Measurements from ENCODE around the gene PDHB. TPM values are rescaled to one million over a fixed set of nuclear protein-coding genes. Genes with fewer than 3 reads are reported as not detected.
A peak's percentile ranks its signal among the peaks of the same experiment; 100 is the strongest.
"Not testable (repeated sequence)": the region's sequence is repeated elsewhere in the genome, so short reads cannot be mapped to it uniquely, and the experiment has no call there.

PDHB gene
- polyA plus RNA-seq (2013, experiment 1 of 2; ENCODE audit: insufficient read length), result 112 TPM
- 112 TPM for polyA plus RNA-seq (2013, experiment 2 of 2; ENCODE audit: insufficient read length)

- peak; percentile 90 for DNase-seq
Measured at GRCh38 chr3:58433400-58434167, at the start of gene PDHB. Gene PDHB, minus strand, starts transcription at chr3:58433832. Its CDS starts 23 bp downstream, at chr3:58433809.

DNA sequence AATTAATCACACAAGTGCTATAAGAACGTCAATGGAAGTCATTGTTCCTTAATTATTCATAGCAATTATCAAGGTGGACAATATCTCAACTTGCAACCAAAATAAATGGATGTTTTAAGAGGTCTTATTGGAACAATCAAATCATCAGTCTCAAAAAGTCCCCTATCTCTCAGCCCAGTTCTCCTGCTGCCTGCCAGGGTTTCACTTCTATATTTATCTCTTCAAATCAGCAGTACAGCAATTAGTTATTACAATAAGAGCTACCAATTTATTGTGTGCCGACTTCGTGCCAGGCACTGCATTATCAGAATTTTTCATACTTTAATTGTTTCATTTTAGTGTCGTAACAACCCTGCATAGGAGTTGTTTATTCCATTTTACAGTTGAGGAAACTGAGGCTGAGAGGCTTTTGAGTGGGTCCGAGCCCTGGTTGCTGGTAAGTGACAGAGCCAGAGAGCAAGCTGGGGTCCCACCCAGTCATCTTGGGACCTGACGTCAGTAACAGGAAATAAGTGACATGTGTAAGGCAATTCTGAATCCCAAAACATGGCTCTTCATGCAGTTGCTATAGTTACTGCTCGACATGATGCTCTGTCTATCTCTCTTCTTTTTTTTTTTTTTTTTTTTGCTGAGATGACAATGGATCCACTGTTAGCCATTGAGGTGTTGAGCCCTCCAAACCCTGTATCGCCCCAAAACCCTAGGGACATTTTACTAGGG lies 49.4 kb upstream of the PDHB start:
- no peak for DNase-seq

DNA sequence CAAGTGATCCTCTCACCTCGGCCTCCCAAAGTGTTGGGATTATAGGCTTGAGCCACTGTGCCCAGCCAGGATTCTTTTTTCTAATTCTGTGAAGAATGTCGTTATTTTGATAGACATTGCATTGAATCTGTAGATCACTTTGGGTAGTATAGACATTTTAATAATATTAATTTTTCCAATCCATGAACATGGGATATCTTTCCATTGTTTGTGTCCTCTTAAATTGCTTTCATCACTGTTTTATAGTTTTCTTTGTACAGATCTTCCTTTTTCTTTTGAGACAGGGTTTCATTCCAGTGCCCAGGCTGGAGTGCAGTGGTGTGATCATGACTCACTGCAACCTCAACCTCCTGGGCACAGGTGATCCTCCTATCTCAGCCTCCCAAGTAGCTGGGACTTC lies 46.7 kb upstream of the PDHB start:
- no peak for DNase-seq

- no peak for DNase-seq
Measured at GRCh38 chr3:58478781-58479180, 45.1 kb upstream of the PDHB start.

- DNase-seq, result no peak
Measured at GRCh38 chr3:58474967-58475578, 41.4 kb upstream of the PDHB start.

DNA sequence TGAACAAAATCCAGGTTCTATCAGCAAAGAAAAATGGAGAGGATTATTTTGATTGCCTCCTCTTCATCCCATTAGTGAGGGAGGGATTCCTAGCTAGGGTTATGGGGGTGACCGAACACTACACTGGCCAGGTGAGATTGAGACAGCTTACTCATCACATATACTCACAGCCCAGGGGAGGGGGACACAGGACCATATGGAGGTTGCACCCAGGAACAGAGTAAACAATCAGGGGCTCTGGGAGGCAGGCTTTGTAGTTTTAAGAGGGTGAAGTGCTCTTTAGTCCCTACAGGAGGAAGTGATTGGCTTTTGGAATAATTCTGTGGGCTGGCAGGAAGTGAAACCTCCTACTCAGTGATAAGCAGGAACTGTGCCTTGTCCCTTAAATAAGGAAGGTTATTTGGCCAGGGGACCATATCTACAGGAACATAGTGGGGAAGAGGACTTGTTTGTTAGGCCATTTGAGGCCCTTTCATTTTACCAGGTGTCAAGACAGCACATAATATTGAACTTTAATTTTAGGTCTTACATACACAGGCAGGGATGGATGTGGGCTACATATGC lies 40.8 kb upstream of the PDHB start:
- no peak for DNase-seq

- no peak for DNase-seq
Measured at GRCh38 chr3:58473275-58473674, 39.6 kb upstream of the PDHB start.

DNA sequence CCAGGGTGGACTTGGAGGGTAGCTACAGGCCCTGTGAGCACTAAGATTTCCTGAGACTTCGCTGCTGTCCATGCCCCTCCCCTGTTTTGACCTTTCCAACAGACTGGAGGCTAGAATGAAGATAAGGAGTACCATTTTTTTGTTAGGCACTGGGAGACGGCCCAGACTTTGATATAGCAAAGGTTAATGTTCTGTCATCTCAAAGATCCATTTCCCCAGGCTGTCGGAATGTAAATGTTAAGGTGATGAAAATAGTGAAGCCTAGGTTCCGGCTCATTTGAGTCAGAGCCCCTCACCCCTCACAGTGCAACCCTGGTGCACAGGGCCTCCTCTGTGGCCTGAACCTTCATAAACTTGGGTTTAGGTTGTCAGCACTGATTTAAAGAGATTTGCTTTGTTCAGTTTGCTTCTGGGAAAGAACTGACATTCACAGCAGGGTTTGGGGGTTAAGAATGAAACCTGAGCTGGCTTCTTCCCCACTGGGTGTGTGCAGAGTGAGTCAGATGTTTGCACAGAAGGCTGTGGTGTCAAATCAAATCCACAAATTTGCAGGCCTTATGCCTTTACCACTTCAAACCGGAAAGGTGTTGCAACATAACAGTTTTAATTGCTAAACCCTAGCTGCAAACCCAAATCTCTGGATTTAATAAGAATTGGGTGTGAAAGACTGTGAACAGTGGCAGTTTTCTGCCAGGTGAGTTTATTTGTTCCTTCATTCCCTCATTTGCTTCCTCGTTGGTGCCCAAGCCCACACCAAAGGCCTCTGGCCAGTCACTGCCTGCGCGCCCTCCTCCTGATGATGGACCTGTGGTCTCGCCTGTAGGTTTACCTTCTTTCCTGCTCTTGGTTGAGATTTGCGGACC lies 37.6 kb upstream of the PDHB start:
- DNase-seq, result peak; percentile 90

GRCh38 chr3:58470363-58471024 lies 36.9 kb upstream of the PDHB start:
- DNase-seq, result no peak

DNA sequence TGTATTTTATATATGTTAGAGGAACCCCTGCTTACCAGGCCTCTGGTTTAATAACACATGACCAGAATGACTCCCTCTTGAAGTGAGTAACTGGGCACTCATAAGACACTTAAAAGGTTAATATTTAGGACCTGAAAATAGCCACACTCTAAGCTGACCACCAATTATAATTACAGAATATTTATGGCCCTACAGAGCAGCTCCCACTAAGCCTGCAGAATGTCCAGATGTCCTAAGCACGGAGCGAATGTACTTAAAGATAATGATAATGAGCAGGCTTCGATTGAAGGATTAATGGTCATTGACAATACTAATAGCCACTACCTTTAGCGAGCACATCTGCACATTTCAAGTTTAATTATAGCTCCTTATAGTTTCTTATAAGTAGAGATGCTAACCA lies 35.5 kb upstream of the PDHB start:
- no peak for DNase-seq

- no peak for DNase-seq
Measured at GRCh38 chr3:58466899-58467563, 33.4 kb upstream of the PDHB start.

DNA sequence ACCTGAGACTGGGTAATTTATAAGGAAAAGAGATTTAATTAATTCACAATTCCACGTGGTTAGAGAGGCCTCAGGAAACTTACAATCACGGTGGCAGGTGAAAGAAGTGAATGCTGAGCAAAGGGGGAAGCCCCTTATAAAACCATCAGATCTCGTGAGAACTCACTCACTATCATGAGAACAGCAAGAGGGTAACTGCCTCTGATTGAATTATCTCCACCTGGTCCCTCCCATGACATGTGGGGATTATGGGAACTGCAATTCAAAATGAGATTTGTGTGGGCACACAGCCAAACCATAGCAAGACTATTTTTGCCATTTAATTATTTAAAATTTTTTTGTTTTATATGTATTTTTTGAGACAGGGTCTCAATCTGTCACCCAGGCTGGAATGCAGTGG lies 31.2 kb upstream of the PDHB start:
- no peak for DNase-seq

- no peak for DNase-seq
Measured at GRCh38 chr3:58463942-58464271, 30.3 kb upstream of the PDHB start.

GRCh38 chr3:58463181-58463941 lies 29.7 kb upstream of the PDHB start:
- peak; percentile 89 for DNase-seq

- DNase-seq, result no peak
Measured at GRCh38 chr3:58462829-58463180, 29.2 kb upstream of the PDHB start.

DNA sequence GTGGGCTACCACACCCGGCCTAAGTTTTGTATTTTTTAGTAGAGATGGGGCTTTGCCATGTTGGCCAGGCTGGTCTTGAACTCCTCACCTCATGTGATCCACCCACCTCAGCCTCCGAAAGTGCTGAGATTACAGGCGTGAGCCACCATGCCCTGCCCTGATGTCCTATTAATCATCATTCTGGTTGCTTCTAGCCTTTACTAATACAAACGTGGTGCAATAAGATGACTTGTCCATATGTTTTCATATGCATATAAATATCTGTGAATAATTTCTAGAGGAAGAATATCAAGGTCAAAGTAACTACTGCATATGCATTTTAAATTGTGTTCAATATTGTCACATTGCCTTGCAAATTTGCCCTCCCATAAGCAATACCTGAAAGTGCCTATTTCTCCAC lies 25.5 kb upstream of the PDHB start:
- DNase-seq, result no peak

DNA sequence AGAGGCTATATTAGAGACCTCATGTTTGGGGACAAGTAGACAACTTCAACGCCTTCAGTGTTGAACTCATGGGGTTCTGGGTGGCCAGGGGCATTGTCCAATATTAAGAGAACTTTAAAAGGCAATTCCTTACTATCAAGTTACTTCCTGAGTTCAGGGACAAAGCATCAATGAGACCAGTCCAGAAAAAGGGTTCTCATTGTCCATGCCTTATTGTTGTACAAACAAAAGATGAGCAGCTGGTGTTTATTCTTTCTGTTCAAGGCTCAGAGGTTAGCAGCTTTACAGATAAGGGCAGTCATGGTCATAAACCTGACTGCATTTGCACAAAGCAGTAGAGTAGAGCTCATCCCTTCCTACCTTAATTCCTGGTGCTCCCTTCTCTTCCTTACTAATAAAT lies 18.5 kb upstream of the PDHB start:
- no peak for DNase-seq

DNA sequence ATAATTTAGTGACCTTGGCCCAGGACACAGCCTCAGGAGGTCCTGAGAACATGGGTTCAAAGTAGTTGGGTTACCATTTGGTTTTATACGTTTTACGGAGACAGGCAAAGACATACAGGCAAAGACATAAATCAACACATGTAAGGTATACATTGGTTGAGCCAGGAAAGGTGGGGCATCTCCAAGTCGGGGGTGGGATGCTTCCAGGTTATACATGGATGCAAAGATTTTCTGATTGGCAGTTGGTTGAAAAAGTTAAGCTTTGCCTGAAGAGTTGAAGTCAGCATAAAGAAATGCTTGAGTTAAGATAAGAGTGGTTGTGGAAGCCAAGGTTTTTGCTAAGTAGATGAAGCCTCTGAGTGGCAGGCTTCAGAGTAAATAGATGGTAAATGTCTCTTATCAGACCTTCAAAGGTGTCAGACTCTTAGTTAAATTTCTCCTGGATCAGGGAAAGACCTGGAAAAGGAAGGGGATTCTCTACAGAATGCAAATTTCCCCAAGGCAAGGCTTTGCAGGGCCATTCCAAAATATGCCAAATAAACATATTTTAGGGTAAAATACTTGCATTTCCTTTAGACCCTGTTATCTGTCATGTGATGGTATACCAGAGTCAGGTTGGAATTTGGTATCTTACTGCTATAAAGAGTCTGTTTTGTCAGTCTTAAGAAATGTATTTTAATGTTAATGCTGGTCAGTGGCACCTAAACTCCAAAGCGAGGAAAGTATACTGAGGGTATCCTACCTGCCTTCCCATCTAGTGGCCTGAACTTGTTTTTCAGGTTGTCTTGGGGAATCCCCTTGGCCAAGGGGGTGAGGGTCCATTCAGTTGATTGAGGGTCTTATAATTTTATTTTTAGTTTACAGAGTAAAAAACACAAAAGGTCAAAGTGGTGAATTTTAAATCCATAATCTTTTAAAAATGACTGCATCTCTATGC lies 8.2 kb upstream of the PDHB start:
- DNase-seq, result no peak

DNA sequence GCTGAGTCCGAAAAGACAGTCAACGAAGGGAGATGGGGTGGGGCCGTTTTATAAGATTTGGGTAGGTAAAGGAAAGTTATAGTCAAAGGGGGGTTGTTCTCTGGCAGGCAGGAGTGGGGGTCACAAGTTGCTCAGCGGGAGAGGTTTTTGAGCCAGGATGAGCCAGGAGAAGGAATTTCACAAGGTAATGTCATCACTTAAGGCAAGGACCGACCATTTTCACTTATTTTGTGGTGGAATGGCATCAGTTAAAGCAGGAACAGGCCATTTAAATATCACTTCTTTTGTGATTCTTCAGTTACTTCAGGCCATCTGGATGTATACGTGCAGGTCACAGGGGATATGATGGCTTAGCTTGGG lies 7.3 kb upstream of the PDHB start:
- DNase-seq, result not testable (repeated sequence)
